ENCODE results near the gene KRTAP4-5. TPM values are rescaled to one million over a fixed set of nuclear protein-coding genes. Genes with fewer than 3 reads are reported as not detected.
"Not testable (repeated sequence)": the region's sequence is repeated elsewhere in the genome, so short reads cannot be mapped to it uniquely, and the experiment has no call there.

KRTAP4-5 gene
- total RNA-seq, 1 donor from 2014 or later, result not detected

- no peak overlapping the region for H3K27ac ChIP-seq (replicated peaks)
- TF ChIP-seq, protein P1, sequence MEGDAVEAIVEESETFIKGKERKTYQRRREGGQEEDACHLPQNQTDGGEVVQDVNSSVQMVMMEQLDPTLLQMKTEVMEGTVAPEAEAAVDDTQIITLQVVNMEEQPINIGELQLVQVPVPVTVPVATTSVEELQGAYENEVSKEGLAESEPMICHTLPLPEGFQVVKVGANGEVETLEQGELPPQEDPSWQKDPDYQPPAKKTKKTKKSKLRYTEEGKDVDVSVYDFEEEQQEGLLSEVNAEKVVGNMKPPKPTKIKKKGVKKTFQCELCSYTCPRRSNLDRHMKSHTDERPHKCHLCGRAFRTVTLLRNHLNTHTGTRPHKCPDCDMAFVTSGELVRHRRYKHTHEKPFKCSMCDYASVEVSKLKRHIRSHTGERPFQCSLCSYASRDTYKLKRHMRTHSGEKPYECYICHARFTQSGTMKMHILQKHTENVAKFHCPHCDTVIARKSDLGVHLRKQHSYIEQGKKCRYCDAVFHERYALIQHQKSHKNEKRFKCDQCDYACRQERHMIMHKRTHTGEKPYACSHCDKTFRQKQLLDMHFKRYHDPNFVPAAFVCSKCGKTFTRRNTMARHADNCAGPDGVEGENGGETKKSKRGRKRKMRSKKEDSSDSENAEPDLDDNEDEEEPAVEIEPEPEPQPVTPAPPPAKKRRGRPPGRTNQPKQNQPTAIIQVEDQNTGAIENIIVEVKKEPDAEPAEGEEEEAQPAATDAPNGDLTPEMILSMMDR (IDR thresholded peaks at IDR 0.05; ENCODE audit: borderline replicate concordance), result no peak
- intact Hi-C loops (cut with micrococcal nuclease), result no loop called here
- H3K27me3 ChIP-seq (ENCODE audit: low read depth), result peaks cover 76% of the 10 kb centered on the region
- DNase-seq, result no peak
- H3K36me3 ChIP-seq, result no peaks in the 10 kb centered on the region
- no peaks in the 10 kb centered on the region for H3K4me1 ChIP-seq
- H3K4me3 ChIP-seq, result no peak overlapping the region
- no peaks in the 10 kb centered on the region for H3K9me3 ChIP-seq (replicated peaks)
These were observed 27.9 kb downstream of the KRTAP4-5 start for GRCh38 chr17:41121742-41122141.

- DNase-seq; H3K4me1 ChIP-seq; intact Hi-C loops (cut with micrococcal nuclease); H3K27ac ChIP-seq (replicated peaks); H3K4me3 ChIP-seq; H3K36me3 ChIP-seq; H3K9me3 ChIP-seq (replicated peaks): not testable (repeated sequence)
- H3K27me3 ChIP-seq (ENCODE audit: low read depth), result peaks cover 76% of the 10 kb centered on the region
These were observed 29.6 kb downstream of the KRTAP4-5 start for GRCh38 chr17:41119696-41120690.

GRCh38 chr17:41118721-41119120 lies 30.9 kb downstream of the KRTAP4-5 start:
- Histone ChIP-seq H3K4me3 (no peak overlapping the region), H3K9me3 (replicated peaks) (no peaks in the 10 kb centered on the region)
- TF ChIP-seq, protein P1 (IDR thresholded peaks at IDR 0.05; ENCODE audit: borderline replicate concordance), result no peak

GRCh38 chr17:41117846-41118386 lies 31.7 kb downstream of the KRTAP4-5 start, which contains the start of gene KRTAP4-11:
KRTAP4-11 (minus strand) TSS chr17:41118373; CDS start chr17:41118315, 58 bp downstream.
- H3K4me1 ChIP-seq; DNase-seq; H3K4me3 ChIP-seq; H3K27ac ChIP-seq (replicated peaks); intact Hi-C loops (cut with micrococcal nuclease); H3K9me3 ChIP-seq (replicated peaks); H3K36me3 ChIP-seq: not testable (repeated sequence)
- peaks cover 65% of the 10 kb centered on the region for H3K27me3 ChIP-seq (ENCODE audit: low read depth)

More at GRCh38 chr17:41118721-41119120, 30.9 kb downstream of the KRTAP4-5 start:
- Histone ChIP-seq H3K27me3 (ENCODE audit: low read depth) (peaks cover 73% of the 10 kb centered on the region), H3K36me3 (no peaks in the 10 kb centered on the region), H3K27ac (replicated peaks) (no peak overlapping the region), H3K4me1 (no peaks in the 10 kb centered on the region)
- intact Hi-C loops (cut with micrococcal nuclease), result no loop called here
- DNase-seq, result no peak

GRCh38 chr17:41116297-41116696 lies 33.3 kb downstream of the KRTAP4-5 start:
- Histone ChIP-seq H3K36me3 (no peaks in the 10 kb centered on the region), H3K27ac (replicated peaks) (no peak overlapping the region), H3K9me3 (replicated peaks) (peaks cover 3% of the 10 kb centered on the region), H3K4me3 (no peak overlapping the region), H3K27me3 (ENCODE audit: low read depth) (peaks cover 53% of the 10 kb centered on the region), H3K4me1 (no peaks in the 10 kb centered on the region)
- intact Hi-C loops (cut with micrococcal nuclease), result no loop called here
- DNase-seq, result no peak
- TF ChIP-seq, protein P1 (IDR thresholded peaks at IDR 0.05; ENCODE audit: borderline replicate concordance), result no peak

- intact Hi-C loops (cut with micrococcal nuclease), result no loop called here
- Histone ChIP-seq H3K36me3 (no peaks in the 10 kb centered on the region), H3K27me3 (ENCODE audit: low read depth) (peaks cover 43% of the 10 kb centered on the region), H3K4me1 (no peaks in the 10 kb centered on the region), H3K4me3 (no peak overlapping the region), H3K9me3 (replicated peaks) (peaks cover 3% of the 10 kb centered on the region), H3K27ac (replicated peaks) (no peak overlapping the region)
- DNase-seq, result no peak
- TF ChIP-seq, protein P1 (IDR thresholded peaks at IDR 0.05; ENCODE audit: borderline replicate concordance), result no peak
These were observed 38.3 kb downstream of the KRTAP4-5 start for GRCh38 chr17:41111151-41111885.

GRCh38 chr17:41108728-41109386 lies 40.8 kb downstream of the KRTAP4-5 start:
- DNase-seq; H3K27ac ChIP-seq (replicated peaks); intact Hi-C loops (cut with micrococcal nuclease); H3K4me1 ChIP-seq; H3K9me3 ChIP-seq (replicated peaks); H3K36me3 ChIP-seq; H3K4me3 ChIP-seq: not testable (repeated sequence)
- peaks cover 41% of the 10 kb centered on the region for H3K27me3 ChIP-seq (ENCODE audit: low read depth)

All from left ventricle myocardium inferior (tissue), 1 donor.